ENCODE results near the gene SRSF1.
"Not testable (repeated sequence)": the region's sequence is repeated elsewhere in the genome, so short reads cannot be mapped to it uniquely, and the experiment has no call there.

Gene SRSF1, protein sequence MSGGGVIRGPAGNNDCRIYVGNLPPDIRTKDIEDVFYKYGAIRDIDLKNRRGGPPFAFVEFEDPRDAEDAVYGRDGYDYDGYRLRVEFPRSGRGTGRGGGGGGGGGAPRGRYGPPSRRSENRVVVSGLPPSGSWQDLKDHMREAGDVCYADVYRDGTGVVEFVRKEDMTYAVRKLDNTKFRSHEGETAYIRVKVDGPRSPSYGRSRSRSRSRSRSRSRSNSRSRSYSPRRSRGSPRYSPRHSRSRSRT

DNA sequence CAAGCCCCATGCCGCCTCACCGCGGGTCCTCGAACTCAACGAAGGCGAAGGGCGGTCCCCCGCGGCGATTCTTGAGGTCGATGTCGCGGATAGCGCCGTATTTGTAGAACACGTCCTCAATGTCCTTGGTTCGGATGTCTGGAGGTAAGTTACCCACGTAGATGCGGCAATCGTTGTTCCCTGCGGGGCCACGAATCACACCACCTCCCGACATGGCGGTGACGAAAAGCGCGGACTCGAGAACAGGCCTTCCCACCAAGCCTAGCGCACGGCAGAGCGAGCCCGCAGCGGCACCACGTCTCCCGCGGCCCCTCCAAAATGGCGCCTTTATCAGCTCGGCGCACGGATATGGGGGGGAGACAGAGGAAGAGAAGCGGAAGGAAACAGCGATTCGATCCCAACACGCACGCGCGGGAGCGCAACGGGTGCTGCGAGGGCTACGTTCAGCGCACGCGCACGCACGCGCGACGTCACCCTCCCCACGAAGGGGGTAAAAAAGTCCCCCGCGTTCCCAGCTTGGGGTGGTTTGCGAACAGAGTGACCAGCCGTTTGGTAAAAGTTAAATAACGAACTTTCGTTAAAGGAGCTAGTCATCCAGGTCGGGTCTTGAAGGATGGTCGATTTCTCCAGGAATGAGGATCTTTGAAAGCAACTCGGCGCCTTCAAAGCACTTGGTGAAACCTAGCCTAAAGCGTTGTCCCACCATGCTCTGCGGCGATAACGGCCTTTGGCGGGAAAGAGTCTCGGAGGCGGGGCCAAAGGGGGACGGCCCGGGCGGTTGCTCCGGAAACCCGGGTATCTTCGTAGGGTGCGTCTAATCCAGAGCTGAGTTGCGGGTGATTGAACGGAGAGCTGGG, at the start of gene SRSF1:
SRSF1 (minus strand) TSS at position 323 of the 857 bp plus-strand sequence; CDS start at position 214, 109 bp downstream.
- DNase-seq (ENCODE audit: low spot score) = peak; percentile 99

DNA sequence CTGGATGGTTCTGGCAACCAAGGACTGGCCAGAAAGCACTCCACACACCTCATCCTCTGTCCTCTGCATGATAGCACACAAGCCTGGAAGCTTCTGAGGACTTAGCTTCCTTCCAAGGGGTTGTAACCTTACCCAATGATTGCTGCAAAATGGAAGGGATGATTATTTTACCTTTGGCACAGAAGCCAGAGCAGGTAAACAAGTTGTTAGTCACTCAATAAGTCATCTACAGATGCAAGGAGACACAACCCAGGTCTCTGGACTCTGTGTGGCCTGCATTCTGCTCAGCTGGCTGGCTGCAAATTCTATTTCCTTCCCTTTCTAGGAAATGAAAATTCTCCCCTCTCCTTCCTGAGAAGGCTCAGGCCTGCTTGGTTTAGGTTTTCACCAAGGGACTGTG, 49.4 kb upstream of the SRSF1 start:
- no peak for DNase-seq (ENCODE audit: low spot score)

DNA sequence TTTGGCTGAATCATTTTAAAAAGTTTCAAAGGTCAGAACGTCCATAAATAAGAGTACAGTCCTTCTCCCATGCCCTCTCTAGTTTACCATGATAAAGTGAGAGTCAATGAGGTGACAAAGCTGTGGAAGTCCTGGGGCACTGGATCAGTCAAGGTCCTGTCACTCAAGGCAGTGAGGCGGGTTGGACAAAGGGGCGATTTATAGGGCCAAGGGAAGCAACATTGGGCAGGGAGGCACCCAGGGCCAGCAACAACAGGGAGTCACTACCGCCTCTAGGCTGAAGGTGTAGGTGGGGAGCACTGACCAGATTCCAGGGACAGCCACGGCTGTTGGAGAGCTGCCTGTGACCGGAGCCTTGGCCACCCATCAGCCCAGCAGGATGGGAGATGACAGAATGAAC, 47.6 kb upstream of the SRSF1 start:
- DNase-seq (ENCODE audit: low spot score) = no peak

DNA sequence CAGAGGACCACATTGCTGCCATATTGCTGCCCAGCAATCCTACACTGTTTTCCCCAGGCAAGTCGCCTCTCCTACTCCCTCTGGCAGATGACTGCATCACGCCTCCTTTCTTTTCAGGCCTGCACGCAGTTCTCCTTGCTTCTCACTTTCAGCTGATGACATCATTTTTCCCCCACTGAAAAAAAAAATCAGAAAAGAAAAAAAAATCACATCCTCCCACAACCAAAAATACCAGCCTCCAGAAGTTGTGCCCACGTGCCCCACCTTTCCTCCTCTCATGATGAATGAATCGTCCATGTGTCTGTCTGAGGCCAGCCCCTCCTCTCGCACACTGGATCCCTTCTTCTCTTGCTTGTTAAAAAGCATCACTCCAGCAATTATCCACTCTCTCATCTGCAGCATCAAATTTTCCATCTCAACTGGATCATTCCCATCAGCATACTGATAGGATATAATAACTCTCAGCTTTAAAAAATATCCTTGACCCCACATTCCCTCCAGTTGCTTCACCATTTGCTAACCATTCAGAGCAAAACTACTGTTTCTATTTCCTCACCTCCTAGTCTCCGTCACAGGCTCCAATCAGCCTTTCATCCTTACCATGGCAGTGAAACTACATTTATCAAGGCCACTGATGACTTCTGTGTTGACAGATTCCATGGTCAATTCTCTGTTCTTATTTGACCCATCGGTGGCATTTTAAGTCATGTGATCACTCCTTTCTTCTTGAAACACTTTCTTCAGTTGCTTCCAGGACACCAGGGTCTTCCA, 46.1 kb upstream of the SRSF1 start:
- no peak for DNase-seq (ENCODE audit: low spot score)

DNA sequence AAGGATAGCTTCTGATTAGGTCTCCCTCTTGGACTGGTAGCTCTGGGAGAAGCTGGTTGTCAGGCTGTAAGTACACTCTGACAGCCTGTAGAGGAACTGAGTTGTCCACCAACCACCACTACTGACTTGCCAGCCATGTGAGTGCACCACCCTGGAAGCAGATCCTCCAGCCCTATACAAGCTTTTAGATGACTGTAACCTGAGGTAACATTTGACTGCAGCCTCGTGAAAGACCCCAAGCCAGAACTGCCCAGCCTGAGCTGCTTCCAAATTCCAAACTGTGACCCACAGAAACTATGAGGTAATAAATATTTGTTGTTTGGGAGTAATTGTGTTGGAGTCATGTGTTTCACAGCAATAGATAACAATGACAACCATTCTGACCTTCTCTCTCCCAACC, 45.4 kb upstream of the SRSF1 start:
- no peak for DNase-seq (ENCODE audit: low spot score)

DNA sequence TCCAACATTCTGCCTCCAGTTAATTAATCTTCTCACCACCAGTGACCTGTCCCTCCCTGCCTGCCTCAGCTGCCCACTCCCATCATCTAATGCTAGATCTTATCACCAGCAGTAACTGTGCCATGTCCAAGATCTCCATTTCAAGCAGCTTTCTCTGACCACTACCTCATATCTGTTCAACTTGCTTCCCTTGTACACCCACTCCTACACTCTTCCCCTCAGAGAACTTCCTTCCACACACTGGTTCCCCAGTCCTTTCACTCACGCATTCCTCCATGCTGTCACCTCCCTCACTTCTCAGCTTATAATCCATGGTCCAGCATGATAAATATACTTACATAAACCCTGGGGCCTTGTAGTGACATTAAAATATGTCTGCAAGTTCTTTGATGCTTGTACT, 44.4 kb upstream of the SRSF1 start:
- no peak for DNase-seq (ENCODE audit: low spot score)

DNA sequence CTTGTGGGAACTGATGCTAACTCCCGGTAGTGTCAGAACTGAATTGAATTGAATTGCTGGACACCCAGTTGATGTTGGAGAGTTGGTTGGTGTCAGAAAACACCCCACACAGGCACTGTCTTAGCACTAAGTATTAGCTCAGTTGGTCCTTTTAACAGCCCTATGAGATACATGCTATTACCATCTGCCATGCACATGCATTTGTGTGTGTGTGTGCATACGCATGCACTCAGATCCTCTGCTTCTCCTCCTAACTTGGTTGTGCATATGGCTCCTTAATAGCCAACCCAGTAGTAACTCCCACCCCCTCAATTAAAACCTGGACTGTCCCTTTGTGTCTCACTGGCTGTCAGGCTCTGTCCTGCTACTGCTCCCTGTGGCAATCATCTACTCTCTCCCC, 43.9 kb upstream of the SRSF1 start:
- DNase-seq (ENCODE audit: low spot score) = no peak

DNA sequence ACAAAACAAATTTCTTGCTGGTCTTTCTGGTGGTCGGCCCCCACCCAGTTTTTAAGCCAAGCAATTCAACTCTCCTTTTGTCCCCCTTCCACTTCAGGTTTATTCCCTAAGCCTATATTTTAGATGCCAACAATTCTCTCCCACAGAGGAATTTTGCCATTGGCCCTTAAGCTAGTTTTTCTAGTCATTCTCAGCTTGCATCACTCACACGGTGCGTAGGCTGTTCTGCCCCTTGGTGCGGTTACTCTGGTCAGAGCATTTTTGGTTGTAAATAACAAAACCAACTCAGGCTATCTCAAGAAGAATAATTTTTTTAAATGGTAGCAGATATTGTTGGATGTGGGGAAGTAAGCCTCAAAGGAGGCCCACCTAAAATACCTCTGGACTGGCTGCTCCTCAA, 42.5 kb upstream of the SRSF1 start:
- DNase-seq (ENCODE audit: low spot score) = no peak

DNA sequence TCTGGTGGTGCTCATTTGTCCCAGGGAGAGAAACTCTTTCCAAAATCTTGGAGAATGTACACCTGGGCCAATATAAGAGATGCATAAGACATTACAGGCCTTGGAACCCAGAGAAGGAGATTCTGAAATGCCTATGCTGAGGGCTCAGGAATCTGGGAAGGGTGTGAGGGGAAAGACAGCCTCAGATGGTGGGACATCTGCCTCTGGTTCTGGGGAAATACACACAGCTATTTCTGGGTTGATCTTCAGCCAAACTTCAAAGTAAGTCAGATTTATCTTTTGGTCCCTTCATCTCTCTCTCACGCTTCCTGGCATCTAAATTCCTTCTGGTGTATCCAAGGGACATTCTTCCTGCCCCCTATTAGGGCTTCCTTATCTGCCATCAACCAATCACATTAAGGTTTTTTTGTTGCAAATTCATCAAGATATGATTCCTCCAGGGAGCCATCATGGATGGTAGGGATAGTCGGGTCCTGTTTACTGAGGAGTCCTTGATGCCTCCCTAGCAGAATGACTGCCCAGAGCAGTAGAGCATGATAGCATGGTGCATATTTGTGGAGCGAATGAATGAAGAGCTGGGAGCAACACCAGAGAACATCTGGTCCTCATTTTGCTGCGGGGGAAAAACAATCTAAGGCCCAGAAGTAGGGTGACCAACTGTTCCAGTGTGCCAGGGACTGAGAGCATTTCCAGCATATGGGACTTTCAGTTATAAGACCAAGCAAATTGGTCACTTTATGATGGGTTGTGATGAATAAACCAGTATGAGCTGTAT, 40.5 kb upstream of the SRSF1 start:
- peak; percentile 45 for DNase-seq (ENCODE audit: low spot score)

DNA sequence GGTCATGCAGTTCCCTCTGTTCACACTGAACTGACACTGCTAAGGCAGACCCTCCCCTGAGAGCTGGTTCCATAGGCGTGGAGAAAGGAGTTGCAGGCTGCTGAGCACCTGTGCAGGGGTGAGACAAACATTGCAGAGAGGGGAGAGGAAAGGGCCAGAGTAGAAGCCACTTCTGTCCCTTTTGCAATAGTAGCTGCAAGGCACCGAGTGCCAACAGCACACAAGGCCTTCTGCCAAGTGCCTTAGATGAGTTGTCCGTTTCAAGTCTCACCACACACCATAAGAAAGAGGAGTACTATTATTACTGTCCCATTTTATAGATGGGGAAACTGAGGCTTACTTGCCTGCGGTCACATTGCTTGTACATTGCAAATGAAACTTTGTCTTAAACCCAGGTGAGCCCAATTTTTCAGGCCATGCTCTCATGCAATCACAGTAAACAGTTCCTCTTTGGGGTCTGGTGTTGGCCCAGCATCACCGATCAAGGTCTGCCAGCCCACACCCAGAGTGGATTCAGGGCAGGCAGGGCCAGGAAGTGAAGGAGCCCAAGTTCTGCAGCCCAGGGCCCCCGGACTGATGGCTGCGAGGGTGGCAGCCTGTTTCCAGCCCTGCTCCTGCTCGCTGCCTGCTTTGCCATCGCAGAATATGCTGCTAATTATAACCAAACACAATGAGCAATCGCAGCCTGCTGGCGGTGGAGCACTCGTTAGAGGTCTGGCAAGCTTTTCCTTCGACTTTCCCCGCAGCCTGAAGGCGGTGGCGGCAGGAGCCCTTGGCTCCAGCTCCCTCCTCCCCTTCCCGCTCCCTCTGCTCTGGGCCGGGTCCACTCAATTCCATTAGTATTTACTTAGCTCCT, 39.4 kb upstream of the SRSF1 start:
- DNase-seq (ENCODE audit: low spot score) = peak; percentile 55

DNA sequence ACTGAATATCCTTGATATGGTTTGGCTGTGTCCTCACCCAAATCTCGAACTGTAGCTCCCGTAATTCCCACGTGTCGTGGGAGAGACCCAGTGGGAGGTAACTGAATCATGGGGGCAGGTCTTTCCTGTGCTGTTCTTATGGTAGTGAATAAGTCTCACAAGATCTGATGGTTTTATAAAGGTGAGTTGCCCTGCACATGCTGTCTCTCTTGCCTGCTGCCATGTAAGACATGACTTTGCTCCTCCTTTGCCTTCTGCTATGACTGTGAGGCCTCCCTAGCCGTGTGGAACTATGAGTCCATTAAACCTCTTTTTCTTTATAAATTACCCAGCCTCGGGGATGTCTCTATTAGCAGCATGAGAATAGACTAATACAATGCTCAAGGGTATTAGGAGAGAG, 37.2 kb upstream of the SRSF1 start:
- DNase-seq (ENCODE audit: low spot score) = not testable (repeated sequence)

DNA sequence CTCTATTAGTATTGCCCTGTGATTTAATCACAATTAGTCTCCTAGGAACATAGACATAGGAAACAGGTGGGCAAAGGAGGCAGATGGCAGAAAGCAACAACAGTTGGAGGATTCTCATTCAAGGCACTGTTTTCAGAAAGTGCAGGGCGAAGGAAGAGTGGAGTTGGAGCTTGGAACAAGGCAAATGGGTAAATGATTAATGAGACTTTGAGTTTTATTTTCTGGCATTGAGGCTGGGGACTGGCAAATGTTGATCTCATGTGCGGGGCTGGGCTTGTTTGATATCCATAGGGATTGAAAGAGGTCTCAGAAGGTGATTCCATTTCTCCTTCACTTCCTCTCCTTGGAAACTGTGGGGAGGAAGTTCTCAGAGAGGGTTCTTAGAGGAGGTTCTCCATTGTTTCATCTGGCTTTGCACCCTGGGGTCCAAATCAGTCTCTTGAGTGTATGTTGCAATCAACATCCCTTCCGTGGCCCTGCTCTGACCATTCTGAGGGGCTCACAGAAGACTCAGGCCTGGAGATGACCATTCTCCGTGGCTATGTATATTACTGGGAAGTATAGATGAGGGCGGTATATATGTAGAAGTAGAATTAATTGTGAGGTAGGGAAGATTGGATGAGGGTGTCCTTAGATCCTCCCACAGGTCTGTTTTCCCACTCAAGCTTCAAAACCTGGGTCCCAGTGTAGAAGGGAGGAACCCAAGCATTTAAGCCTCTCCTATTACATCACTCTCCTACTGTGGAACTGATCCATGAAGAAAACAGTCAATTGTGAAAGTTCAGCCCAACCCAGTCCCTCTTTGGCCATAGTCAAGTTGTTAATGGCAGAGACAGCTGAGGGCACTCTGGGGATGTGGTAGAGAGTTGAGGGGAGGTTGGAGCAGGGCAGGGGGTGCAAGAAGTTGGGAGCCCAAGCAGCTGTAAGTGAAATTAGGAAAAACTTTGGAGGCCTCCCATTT, 36.5 kb upstream of the SRSF1 start:
- no peak for DNase-seq (ENCODE audit: low spot score)

DNA sequence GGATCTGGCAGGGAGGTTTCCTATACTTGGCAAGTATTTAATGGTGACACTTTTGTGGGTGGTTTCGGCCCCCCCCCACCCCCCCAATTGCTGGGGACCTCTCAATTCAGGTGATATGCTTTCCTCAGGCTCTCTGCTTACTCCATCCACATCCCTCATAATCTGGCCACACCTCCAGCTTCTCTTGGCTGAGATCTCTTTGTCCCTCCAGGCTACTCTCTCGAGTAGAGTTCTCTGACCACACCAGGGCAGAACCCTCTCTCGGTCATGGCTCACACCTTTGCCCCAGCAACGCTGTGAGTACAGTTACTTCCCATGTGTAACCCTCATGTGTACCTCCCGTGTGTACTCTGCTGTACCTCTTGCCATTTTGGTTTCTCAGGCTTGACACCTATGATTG, 34.1 kb upstream of the SRSF1 start:
- no peak for DNase-seq (ENCODE audit: low spot score)

DNA sequence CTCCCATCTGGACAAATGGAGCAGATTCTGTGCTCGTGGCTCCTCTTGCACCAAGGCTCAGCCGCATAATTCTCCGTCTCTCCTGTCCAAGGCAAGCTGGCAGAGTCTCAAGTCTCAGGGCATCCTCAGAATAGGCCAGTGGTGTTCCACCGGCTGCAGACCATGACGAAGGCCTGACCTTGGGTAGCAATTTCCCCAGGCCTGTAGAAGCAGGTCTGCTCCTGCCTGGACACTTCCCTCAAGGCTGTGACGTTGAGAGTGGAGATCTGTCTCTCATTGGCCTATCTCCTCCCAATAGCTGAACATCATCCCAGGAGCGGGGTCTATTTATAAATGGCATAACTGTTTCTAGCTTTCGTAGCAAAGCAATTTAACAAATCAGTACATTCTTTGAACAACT, 33.3 kb upstream of the SRSF1 start:
- DNase-seq (ENCODE audit: low spot score) = no peak

DNA sequence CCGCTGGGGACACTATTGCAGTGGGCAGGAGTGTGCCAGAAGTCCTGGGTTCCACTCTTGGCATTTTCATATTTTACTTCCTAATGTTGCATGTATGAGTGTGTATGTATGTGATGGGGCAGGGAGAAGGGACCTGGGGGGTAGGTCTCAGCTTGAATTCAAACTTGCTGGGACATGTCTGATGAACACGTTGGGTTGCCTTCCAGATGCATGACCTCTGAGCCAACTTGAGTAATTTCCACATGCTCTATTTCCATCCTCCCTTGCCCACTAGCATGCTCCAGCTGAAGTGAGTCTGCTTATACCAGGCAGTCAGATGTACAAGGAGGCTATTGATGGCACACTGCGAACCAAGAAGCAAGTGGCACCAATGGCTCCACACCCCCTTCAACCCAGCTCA, 32.9 kb upstream of the SRSF1 start:
- no peak for DNase-seq (ENCODE audit: low spot score)

DNA sequence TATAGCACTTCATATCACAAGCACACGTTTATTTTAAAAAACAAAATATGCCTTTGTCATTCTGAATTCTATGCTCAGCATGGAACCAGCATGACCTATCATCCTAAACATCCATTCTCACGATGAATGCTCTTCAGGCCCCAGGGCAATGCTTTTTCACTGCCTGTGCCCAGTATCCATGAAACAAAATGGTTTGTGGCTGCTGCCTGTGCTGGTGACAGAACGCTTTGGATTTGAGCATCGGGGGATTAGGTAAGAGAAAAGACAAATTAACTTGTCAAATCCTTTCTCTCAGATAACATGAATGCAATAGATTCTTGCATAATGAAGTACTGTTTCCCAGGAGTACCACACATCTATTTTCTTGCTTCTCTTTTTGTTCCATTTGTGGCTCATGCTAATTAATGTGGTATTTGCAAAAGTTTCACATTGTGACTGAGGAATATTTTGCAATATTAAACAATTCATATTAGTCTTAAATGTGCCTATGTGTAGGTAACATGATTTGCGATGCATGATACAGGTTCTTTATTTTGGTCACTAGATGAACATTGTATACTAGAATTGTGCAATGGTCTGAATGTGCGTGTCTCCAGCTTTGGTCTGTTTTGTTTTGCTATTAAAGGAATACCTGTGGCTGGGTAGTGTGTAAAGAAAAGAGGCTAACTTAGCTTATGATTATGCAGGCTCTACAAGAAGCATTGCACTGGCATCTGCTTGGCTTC, 25.8 kb upstream of the SRSF1 start:
- no peak for DNase-seq (ENCODE audit: low spot score)

DNA sequence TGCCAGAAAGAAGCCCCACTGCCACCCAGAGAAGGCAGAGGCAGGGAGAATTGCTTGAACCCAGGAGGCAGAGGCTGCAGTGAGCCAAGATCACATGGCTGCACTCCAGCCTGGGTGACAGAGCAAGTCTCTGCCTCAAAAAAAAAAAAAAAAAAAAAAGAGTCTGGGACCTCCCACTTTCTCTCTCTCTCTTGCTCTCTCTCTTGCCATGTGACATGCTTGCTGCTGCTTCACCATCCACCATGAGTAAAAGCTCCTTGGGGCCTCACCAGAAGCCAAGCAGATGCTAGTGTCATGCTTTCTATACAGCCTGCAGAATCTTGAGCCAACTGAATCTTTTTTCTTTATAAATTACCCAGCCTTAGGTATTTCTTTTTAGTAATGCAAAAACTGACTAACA, 21.5 kb upstream of the SRSF1 start:
- DNase-seq (ENCODE audit: low spot score) = no peak

DNA sequence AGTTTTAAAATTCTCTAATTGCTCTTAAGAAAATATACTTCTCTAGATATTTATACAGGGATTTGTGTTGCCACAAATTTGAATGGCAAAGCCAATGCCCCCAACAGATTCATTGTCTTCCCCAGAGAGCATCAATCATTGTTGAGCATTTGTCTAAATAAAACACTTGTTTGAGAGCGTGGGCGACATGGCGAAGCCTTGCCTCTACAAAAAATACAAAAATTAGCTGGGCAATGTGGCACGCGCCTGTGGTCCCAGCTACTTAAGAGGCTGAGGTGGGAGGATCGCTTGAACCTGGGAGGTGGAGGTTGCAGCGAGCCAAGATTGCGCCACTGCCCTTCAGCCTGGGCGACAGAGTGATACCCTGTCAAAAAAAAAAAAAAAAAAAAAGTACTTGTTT, 13.4 kb upstream of the SRSF1 start:
- no peak for DNase-seq (ENCODE audit: low spot score)

DNA sequence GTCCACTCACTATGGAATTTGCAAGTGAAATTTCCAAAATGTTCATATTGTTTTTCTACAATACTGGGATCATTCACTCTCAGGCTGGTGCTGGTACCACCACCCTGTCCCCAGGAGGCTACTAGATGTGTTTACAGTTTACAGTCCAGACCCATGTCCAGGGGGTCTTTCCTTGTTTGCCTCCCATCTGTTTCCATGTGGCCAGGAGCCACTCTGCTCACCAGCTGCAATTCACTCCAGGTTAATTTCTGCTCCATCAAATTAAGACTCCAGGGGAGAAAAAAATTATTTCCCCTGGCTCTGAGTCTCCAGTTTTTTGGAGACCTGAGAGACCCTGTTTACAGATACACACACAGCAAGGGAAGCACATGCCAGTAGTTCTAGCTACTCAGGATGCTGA, 12.5 kb upstream of the SRSF1 start:
- no peak for DNase-seq (ENCODE audit: low spot score)
